ENCODE results near the gene LRRTM3.
A peak's percentile ranks its signal among the peaks of the same experiment; 100 is the strongest.

LRRTM3 gene

DNA sequence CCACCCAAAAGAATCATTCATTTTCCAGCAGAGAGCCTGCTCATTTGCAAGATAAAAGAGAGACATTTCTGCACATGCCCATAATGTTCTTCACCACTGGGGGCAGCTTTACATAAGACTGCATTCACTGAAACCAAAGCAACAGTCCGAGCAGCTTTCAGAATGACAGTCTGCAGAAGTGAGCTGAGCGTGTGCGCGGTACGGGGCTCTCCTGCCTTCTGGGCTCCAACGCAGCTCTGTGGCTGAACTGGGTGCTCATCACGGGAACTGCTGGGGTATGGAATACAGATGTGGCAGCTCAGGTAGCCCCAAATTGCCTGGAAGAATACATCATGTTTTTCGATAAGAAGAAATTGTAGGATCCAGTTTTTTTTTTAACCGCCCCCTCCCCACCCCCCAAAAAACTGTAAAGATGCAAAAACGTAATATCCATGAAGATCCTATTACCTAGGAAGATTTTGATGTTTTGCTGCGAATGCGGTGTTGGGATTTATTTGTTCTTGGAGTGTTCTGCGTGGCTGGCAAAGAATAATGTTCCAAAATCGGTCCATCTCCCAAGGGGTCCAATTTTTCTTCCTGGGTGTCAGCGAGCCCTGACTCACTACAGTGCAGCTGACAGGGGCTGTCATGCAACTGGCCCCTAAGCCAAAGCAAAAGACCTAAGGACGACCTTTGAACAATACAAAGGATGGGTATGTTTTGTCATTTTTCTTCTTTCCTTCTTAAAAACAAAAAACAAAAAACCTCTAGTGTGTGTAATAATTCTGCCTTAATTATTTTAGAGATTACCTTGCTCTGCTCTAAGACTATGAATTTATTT, at the start of gene LRRTM3:
LRRTM3 (plus strand) TSS at position 141 of the 820 bp plus-strand sequence.
- DNase-seq: peak; percentile 53 to 95 (median 72)
- intact Hi-C loops (cut with DNase I): loop anchor here (5.0 kb wide), 2 partner anchors 381 to 736 kb away; no protein-coding TSS in a partner anchor

DNA sequence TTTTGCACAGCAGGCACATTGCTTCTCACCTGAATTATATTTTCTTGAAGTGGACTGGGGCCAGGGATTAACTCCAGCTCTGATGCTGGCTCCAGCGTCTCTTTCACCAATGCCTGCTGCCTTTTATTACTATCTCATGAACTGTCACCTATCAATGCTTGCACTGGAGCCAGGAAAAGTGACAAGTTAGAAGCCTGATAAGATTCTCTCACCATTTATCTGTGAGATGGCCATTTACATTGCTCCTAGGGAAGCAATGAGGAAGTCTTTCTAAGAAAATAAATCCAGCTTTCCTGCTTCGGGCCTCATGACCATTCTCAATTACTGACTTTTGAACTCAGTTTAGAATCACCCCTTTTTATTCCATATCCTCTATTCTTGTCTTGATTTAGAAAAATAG, 48.5 kb upstream of the LRRTM3 start:
- intact Hi-C loops (cut with DNase I): no loop called here
- no peak for DNase-seq

DNA sequence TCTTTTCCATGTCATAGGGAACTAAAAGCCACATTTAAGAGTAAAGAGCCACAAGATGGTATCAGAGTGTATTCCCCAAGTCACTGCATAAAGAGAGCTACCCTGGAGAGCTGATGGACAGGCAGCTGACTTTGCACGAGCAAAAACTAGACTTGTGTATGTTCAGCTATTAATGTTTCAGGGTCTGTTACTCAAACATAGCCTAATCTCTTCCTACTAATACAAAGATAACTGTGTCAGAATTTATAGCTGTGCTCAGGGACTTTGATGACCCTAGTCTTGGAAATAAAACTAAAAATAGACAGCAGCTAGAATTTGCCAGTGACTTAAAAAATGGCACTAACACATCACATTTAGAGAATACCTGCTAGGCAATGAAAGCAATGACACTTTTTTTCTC, 45.5 kb upstream of the LRRTM3 start:
- no peak for DNase-seq
- intact Hi-C loops (cut with DNase I): no loop called here

DNA sequence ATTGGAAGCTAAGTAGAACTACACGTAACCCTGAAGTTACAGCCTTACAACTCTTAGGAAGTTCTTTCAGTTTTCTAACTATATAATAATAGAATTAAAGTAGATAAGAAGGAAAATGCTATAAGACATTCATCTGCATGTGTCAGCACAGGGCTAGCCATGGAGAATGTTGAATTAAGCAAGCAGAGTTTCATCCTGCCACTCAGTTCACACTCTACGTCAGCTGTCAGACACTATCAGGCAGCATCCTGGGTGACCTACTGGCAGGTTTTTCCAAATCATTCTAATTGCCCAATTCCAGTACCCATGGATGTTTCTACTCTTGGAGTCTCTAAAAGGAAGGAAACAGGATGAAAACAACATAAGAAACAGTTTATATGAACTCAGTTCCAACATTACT, 45.0 kb upstream of the LRRTM3 start:
- intact Hi-C loops (cut with DNase I): no loop called here
- DNase-seq: no peak

DNA sequence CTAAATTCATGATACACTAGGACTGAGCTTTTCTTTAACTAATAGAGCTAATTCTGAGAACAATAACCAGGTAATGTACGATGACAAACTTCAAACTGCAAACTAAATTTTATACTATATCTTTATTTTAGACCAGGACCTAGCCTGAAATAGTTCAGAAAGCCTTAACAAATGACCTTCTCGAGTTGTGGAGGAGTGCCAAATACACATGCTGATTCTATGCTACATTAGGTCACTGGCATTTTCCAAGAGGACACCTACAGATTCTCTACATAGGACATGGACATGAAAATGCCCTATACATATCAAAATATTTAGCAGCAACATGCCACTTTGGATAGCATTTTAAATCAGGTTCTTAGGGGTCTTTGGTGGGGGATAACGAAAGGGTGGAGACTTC, 44.0 kb upstream of the LRRTM3 start:
- no peak for DNase-seq
- intact Hi-C loops (cut with DNase I): no loop called here

DNA sequence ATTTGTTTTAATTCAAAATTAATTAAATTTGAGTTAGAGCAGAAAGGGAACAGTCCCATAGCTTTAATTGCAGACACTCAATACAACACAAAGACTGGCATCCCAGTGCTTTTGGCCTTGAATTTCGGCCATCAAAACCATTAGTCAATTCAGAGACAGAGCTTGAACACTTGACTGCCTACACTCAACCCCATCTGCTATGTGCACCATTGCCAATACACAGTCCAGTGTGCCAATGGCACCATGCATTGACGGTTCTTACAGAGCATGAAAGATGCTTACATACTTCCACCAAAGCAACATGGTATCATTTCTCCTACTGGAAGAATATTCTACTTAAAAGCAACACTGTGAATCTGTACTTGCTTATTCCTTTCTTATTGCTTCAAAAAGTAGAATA, 43.6 kb upstream of the LRRTM3 start:
- intact Hi-C loops (cut with DNase I): no loop called here
- DNase-seq: no peak

DNA sequence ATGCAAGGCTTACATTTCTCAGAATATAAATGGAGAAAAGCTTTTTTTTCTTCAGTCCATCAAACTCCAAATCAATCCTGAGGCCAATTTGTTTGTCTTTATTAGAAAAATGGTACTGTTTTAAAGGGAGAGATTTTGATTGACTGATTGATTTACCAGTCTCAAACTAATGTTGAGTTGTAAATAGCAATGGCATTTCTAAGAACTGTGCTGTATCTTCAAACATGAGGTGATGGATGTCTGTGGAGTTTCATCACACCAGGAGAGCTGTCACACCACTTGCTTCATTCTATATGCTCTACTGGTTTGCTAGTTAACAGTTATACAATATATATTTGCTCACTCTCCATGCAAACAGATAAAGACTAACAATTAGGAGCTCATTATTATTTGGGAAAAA, 39.0 kb upstream of the LRRTM3 start:
- no peak for DNase-seq
- intact Hi-C loops (cut with DNase I): no loop called here

DNA sequence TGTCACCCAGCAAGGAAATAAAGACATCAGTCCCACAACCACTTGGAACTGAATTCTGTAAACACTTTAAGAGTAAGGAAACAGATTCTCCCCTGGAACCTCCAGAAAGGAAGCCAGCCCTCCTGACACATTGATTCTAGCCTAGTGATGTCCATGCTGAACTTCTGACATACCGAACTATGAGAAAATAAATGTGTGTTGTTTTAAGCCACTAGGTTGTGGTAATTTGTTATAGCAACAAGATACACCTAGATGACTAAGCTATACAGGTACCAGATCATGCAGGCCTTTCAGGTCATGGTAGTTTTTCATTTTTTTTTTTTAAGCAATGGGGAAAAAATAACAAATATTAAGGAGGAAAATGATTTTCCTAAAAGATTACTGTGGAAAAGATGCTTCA, 37.6 kb upstream of the LRRTM3 start:
- intact Hi-C loops (cut with DNase I): no loop called here
- no peak for DNase-seq

DNA sequence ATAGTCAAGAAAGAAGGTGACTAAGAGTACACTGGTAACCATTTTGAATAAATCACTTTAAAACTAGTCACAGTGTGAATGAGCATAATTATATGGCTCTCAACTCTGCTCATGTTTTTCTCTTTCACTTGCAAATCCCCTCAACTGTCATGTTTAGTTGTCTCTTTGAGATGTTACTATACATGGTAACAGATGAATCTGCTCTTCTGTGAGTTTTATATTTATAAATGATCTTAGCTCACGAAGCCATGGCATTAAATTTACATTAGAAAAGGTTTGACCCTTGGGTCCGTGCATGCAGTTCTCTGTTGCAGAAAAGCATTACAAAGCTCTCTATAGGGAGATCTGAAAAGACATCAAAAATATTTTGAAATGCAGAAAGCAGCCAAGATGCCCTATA, 33.0 kb upstream of the LRRTM3 start:
- intact Hi-C loops (cut with DNase I): no loop called here
- no peak for DNase-seq

DNA sequence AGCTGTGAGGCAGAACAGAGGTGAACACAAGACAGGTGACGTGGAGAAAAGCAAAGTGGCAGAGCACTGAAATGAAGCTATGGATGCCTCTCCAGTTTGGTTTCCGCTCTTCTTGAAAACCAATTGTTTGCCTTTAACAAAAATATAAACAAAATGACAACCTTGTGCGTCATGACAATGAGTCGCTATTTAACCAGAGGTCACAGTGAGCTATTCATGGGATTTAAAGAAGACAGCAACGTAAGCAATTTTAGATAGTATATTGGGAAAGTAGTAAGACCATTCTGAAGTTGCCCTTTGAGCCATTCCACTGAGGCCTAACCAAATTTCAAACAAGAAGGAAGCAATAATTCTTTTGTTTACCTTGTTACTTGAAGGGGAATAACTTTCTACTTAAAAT, 15.2 kb upstream of the LRRTM3 start:
- DNase-seq: no peak
- intact Hi-C loops (cut with DNase I): no loop called here

DNA sequence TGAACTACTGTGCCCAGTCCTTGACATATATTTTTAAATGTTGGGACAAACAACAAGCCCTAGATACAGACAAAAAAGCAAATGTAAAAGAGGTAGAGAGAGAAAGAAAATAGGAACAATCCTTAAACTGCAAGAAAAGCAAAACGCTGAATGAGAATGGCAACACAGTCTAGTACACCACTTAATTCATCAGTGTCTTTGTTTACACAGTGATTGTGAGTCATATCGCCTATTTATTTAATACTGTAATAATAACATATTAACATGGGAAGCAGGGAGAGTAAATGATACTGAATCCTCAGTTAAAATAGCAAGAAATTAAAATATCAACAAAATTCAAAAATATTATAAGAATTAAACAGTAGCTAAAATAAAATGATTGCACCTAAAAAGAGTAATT, 9.8 kb upstream of the LRRTM3 start:
- DNase-seq: no peak
- intact Hi-C loops (cut with DNase I): no loop called here

DNA sequence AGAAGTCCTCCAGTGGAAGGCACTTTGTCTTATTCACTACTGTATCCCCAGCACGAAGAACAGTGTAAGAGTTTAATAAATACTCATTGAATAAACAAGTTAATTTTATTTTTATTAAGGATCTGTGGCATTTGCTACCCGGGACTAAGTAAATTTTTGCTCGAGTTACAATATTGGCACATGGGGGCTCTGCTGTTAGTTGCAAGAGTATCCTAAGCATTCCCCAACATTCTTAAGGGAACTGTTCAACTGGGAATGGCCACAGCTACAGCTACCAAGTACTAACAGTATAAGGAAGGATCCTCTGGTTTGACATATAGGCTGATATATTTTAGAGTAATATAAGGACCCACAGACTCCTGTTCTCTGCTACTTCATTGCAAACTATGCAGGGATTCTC, 8.7 kb upstream of the LRRTM3 start:
- intact Hi-C loops (cut with DNase I): no loop called here
- DNase-seq: no peak

DNA sequence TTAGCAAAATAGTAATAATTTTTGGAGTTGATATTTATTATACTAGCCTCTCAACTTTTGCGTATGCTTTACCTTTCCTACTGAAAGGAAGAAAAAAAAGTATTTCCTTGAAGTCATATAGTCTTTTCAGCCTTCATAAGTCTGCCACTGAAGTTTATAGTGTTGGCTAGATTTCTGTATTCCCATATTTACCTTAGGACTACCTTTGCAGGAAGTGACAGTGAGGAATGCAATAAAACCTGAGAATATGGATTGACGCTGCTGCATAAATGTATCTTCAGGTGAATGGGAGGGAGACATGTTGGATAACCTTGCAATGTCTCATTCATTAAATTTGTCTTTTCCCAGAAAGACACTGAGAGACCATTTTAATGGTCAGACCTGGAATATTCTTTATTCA, 6.6 kb upstream of the LRRTM3 start:
- intact Hi-C loops (cut with DNase I): no loop called here
- no peak for DNase-seq

DNA sequence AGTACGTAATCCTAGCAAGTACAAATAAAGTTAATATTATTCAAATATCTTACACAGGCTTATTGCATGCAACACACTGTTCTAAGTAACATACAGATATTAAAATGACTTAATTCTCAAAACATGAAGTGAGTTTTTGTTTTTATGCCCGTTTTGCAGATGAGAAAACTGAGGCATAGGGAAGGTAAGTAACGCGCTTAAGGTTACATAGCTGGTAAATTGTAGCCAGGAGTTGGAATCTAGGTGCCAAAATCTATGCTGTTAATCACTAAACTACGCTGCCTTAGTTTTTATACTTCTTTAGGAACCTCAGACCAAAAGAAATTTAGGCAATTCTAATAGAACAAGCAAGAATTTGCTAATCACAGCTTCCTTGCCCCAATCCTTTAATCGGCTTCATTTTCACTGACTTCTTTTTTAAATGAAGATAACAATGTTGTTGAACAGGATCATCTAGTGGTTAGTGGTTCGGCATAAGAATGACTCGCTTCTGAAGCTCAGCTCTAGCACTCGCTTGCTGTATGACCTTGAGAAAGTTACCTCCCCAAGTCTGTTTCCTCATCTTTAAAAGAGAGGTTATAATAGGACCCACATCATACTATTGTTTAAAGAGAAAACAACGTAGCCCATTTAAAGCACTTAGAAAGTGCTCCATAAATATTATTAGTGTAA, 1.0 kb upstream of the LRRTM3 start:
- DNase-seq: no peak
- intact Hi-C loops (cut with DNase I): loop anchor here (5.0 kb wide), 3 partner anchors 382 to 737 kb away; no protein-coding TSS in a partner anchor

DNA sequence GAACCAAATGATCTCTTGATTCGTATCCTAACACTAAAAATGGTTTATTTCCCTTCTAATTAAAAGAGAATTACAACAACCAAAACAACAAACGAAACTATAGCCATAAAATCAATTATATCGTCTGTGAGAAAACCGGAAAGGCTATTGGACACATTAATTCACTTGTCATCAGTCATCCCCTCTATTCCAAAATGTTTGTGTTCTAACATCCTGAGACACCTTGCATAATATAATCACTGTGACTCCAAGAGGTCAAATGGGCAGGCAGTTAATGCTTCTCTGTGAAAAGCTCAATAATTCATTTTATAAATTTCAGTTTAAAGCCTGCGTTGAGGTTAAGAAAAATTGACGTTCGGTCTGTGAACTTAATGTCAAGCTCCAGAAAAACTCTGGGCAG, 463 bp upstream of the LRRTM3 start:
- intact Hi-C loops (cut with DNase I): loop anchor here (5.0 kb wide), 2 partner anchors 382 to 737 kb away; no protein-coding TSS in a partner anchor
- DNase-seq: no peak

DNA sequence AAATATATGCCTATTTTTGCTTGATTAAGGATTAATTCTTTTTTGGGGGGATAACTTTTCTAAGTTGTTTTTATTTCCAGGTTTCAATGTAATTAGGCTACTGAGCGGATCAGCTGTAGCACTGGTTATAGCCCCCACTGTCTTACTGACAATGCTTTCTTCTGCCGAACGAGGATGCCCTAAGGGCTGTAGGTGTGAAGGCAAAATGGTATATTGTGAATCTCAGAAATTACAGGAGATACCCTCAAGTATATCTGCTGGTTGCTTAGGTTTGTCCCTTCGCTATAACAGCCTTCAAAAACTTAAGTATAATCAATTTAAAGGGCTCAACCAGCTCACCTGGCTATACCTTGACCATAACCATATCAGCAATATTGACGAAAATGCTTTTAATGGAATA, 1.0 kb downstream of the LRRTM3 start:
- DNase-seq: no peak
- intact Hi-C loops (cut with DNase I): loop anchor here (5.0 kb wide), 2 partner anchors 380 to 735 kb away; no protein-coding TSS in a partner anchor

DNA sequence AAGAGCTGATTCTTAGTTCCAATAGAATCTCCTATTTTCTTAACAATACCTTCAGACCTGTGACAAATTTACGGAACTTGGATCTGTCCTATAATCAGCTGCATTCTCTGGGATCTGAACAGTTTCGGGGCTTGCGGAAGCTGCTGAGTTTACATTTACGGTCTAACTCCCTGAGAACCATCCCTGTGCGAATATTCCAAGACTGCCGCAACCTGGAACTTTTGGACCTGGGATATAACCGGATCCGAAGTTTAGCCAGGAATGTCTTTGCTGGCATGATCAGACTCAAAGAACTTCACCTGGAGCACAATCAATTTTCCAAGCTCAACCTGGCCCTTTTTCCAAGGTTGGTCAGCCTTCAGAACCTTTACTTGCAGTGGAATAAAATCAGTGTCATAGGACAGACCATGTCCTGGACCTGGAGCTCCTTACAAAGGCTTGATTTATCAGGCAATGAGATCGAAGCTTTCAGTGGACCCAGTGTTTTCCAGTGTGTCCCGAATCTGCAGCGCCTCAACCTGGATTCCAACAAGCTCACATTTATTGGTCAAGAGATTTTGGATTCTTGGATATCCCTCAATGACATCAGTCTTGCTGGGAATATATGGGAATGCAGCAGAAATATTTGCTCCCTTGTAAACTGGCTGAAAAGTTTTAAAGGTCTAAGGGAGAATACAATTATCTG, 1.6 kb downstream of the LRRTM3 start:
- peak in 3 of 10 donors; percentile 20 to 86 (median 80) for DNase-seq
- intact Hi-C loops (cut with DNase I): loop anchor here (5.0 kb wide), 2 partner anchors 380 to 735 kb away; no protein-coding TSS in a partner anchor

DNA sequence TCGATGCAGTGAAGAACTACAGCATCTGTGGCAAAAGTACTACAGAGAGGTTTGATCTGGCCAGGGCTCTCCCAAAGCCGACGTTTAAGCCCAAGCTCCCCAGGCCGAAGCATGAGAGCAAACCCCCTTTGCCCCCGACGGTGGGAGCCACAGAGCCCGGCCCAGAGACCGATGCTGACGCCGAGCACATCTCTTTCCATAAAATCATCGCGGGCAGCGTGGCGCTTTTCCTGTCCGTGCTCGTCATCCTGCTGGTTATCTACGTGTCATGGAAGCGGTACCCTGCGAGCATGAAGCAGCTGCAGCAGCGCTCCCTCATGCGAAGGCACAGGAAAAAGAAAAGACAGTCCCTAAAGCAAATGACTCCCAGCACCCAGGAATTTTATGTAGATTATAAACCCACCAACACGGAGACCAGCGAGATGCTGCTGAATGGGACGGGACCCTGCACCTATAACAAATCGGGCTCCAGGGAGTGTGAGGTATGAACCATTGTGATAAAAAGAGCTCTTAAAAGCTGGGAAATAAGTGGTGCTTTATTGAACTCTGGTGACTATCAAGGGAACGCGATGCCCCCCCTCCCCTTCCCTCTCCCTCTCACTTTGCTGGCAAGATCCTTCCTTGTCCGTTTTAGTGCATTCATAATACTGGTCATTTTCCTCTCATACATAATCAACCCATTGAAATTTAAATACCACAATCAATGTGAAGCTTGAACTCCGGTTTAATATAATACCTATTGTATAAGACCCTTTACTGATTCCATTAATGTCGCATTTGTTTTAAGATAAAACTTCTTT, 2.3 kb downstream of the LRRTM3 start:
- DNase-seq: peak; percentile 33 to 95 (median 65)
- intact Hi-C loops (cut with DNase I): loop anchor here (5.0 kb wide), 2 partner anchors 379 to 734 kb away; no protein-coding TSS in a partner anchor

DNA sequence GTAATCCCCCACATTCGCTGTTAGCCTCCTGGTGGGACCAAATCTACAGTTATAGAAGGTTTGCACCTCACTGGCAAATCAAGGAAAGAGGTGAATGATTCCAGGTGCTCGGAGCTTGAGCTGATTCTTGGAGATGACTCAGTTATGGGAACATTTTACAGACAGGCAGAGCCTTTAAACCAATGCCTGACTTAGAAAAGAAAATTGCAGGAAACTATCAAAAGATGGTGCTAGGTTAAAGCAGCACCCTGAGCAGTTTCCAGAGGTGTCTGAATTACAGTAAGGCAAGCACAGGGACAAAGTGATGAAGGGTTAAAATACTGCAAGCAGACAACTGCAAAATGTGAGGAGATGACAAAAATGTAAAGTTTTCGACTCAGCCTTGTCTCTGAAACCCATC, 2.9 kb downstream of the LRRTM3 start:
- intact Hi-C loops (cut with DNase I): loop anchor here (5.0 kb wide), 2 partner anchors 379 to 734 kb away; no protein-coding TSS in a partner anchor
- no peak for DNase-seq

DNA sequence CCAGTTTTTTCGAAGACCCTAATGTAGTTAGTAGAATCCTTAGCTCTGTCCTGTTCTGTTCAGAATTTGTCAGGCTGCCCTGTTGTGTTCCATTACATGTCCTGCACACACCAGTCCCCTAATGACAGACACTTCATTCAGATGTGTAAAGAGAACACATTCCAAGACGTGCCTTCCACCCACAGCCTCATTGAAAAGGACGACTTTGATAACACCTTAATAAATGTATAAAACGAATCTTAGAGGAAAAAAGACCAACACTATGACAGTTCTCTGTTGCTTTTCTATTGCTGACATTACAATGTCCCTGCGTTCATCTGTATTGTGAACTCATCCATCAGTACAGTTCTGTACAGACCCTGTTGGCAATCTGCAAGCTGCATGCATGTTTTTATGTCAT, 3.5 kb downstream of the LRRTM3 start:
- intact Hi-C loops (cut with DNase I): loop anchor here (5.0 kb wide), 2 partner anchors 378 to 733 kb away; no protein-coding TSS in a partner anchor
- no peak for DNase-seq
